GM12878 (cell line): Measurements from ENCODE around the gene ACSS1. TPM values are rescaled to one million over a fixed set of nuclear protein-coding genes. Genes with fewer than 3 reads are reported as not detected.

ENCODE experiments used
- EP300 ChIP-seq, 2 experiments: fragments of 150-350 bp in 1 of 2; IDR thresholded peaks; 2 replicates each; pipeline ENCODE4 v1.6.1; 2011 to 2012; ENCODE audit warnings: low read depth in 2 of 2, low read length in 2 of 2, borderline replicate concordance in 1 of 2, improper control_type of control experiment in 1 of 2, inconsistent platforms in 1 of 2; ENCODE audit not compliant: control insufficient read depth in 1 of 2
- HDGF ChIP-seq: fragments of 450-650 bp; IDR thresholded peaks from 2 replicates; pipeline ENCODE4 v1.6.1; 2016; ENCODE audit warnings: antibody characterized with exemption
- WRNIP1 ChIP-seq: IDR thresholded peaks from 2 replicates; pipeline ENCODE4 v1.6.1; 2011; ENCODE audit warnings: low read depth, low read length, improper control_type of control experiment, borderline replicate concordance
- polyA plus RNA-seq, 11 experiments: library from polyadenylated mRNA; depleted of rRNA in 4 of 11; unstranded in 6 of 11; stranded (reverse) in 5 of 11; fragments of >200 nt; fragmentation: Nextera tagmentation in 4 of 11; fragmentation: Illumina TruSeq in 1 of 11; extraction: Ambion mirVana in 4 of 11; extraction: Trizol in 1 of 11; gene quantifications; 1 replicate in 1 of 11; 2 replicates in 10 of 11; pipeline versions ENCODE4 v1.2.1 to v1.2.3, GENCODE V29; 2011 to 2016; ENCODE audit warnings: inconsistent platforms in 2 of 11, missing spikeins in 2 of 11, low read depth in 1 of 11
- total RNA-seq, 4 experiments: library from RNA; depleted of rRNA in 3 of 4; stranded (reverse); fragments of >200 nt in 3 of 4; fragmentation: Illumina TruSeq in 1 of 4; extraction: Trizol in 1 of 4; gene quantifications; 2 replicates each; pipeline versions ENCODE4 v1.2.1 to v1.2.3, GENCODE V29; 2013 to 2021
- TF ChIP-seq, protein P1 (sequence below): fragments of 450-650 bp; IDR thresholded peaks from 2 replicates; pipeline ENCODE4 v1.6.1; 2017; ENCODE audit warnings: mild to moderate bottlenecking
- TF ChIP-seq, protein P2 (sequence below): IDR thresholded peaks from 2 replicates; pipeline ENCODE4 v1.6.1; 2012; ENCODE audit warnings: low read length, inconsistent platforms
- TF ChIP-seq, protein P3 (sequence below): fragments of 450-650 bp; formaldehyde crosslinking; IDR thresholded peaks from 2 replicates; pipeline ENCODE4 v1.4.0; 2020; ENCODE audit warnings: mild to moderate bottlenecking, moderate library complexity

ACSS1 gene
- total and polyA plus RNA-seq, 10 of the 15 experiments (the other 5 are each of a cell fraction or from before 2014, with no cell fraction given): 1.3 to 44.9 (median 31.1) TPM

DNA sequence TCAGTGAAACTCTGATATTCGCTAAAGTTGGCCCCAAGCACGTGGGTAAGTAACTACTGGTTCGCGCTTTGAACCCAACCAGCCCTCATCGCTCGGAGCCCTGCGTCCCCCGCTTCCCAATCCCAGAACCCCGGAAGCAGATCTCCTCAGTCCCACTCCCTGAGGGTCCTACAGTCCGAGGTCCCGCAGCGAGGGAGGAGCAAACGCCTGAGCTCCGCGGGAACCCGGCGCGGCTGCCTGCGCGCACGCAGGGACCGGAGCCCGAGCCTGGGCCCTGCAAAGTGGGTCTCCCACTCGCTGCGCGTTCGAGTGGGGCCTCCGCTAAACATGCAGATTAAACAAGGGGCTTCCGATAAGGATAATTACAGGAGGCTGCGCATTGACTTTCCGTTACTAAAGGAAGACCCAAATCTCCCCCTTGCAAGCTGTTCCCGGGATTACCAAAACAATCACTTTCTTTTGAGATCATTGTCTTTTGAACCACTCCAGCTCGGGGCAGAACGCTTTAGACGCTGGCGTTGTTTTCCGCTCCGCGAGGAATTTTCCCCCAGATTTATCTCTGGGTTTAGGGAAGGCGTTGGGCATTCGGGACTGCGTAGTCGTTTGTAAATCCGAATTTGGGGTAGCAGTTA is 25.3 kb upstream of the ACSS1 start (continued):
- TF ChIP-seq, protein P1, sequence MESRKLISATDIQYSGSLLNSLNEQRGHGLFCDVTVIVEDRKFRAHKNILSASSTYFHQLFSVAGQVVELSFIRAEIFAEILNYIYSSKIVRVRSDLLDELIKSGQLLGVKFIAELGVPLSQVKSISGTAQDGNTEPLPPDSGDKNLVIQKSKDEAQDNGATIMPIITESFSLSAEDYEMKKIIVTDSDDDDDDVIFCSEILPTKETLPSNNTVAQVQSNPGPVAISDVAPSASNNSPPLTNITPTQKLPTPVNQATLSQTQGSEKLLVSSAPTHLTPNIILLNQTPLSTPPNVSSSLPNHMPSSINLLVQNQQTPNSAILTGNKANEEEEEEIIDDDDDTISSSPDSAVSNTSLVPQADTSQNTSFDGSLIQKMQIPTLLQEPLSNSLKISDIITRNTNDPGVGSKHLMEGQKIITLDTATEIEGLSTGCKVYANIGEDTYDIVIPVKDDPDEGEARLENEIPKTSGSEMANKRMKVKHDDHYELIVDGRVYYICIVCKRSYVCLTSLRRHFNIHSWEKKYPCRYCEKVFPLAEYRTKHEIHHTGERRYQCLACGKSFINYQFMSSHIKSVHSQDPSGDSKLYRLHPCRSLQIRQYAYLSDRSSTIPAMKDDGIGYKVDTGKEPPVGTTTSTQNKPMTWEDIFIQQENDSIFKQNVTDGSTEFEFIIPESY: no peak
- TF ChIP-seq HDGF: no peak
- TF ChIP-seq, protein P2, sequence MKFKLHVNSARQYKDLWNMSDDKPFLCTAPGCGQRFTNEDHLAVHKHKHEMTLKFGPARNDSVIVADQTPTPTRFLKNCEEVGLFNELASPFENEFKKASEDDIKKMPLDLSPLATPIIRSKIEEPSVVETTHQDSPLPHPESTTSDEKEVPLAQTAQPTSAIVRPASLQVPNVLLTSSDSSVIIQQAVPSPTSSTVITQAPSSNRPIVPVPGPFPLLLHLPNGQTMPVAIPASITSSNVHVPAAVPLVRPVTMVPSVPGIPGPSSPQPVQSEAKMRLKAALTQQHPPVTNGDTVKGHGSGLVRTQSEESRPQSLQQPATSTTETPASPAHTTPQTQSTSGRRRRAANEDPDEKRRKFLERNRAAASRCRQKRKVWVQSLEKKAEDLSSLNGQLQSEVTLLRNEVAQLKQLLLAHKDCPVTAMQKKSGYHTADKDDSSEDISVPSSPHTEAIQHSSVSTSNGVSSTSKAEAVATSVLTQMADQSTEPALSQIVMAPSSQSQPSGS: no peak
- TF ChIP-seq WRNIP1: no peak
- TF ChIP-seq, protein P3, sequence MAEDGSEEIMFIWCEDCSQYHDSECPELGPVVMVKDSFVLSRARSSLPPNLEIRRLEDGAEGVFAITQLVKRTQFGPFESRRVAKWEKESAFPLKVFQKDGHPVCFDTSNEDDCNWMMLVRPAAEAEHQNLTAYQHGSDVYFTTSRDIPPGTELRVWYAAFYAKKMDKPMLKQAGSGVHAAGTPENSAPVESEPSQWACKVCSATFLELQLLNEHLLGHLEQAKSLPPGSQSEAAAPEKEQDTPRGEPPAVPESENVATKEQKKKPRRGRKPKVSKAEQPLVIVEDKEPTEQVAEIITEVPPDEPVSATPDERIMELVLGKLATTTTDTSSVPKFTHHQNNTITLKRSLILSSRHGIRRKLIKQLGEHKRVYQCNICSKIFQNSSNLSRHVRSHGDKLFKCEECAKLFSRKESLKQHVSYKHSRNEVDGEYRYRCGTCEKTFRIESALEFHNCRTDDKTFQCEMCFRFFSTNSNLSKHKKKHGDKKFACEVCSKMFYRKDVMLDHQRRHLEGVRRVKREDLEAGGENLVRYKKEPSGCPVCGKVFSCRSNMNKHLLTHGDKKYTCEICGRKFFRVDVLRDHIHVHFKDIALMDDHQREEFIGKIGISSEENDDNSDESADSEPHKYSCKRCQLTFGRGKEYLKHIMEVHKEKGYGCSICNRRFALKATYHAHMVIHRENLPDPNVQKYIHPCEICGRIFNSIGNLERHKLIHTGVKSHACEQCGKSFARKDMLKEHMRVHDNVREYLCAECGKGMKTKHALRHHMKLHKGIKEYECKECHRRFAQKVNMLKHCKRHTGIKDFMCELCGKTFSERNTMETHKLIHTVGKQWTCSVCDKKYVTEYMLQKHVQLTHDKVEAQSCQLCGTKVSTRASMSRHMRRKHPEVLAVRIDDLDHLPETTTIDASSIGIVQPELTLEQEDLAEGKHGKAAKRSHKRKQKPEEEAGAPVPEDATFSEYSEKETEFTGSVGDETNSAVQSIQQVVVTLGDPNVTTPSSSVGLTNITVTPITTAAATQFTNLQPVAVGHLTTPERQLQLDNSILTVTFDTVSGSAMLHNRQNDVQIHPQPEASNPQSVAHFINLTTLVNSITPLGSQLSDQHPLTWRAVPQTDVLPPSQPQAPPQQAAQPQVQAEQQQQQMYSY (CRISPR knock-in tag): no peak
- TF ChIP-seq EP300 (IDR thresholded peaks at IDR 0.05; ENCODE audit: borderline replicate concordance in 1 of 2, control insufficient read depth in 1 of 2, low read depth in 2 of 2, low read length in 2 of 2): no peak
- TF ChIP-seq, all 136 proteins: peak for 0
